ENCODE measurements around the gene TRIM24. TPM values are rescaled to one million over a fixed set of nuclear protein-coding genes. Genes with fewer than 3 reads are reported as not detected.
A peak's percentile ranks its signal among the peaks of the same experiment; 100 is the strongest.

Gene TRIM24
- total RNA-seq, 1 experiment from 2014 or later, result 10.2 TPM

GRCh38 chr7:138442822-138443221, 17.2 kb upstream of the TRIM24 start:
- CTCF ChIA-PET, result interaction anchor here (0.6 to 1.2 kb wide), 2 partner anchors 11 to 310 kb away, joined by 4 read pairs; no protein-coding TSS in a partner anchor
- H3K36me3 Mint-ChIP-seq (ENCODE audit: insufficient read depth, unreplicated experiment), result no peaks in the 10 kb centered on the region
- H3K4me1 Mint-ChIP-seq (ENCODE audit: insufficient read depth, unreplicated experiment), result peaks cover 6% of the 10 kb centered on the region
- H3K27me3 Mint-ChIP-seq (ENCODE audit: insufficient read depth, unreplicated experiment), result no peaks in the 10 kb centered on the region
- H3K27ac Mint-ChIP-seq (ENCODE audit: low read depth, unreplicated experiment), result no peak overlapping the region
- BruUV-seq (replicated peaks), result no TSS peak
- DNase-seq (ENCODE audit: unreplicated experiment), result no peak
- intact Hi-C loops (cut with micrococcal nuclease), result no loop called here
- no peak overlapping the region for H3K4me3 Mint-ChIP-seq (ENCODE audit: unreplicated experiment)
- POLR2A ChIA-PET, result interaction anchor here (0.7 kb wide), 1 partner anchor 13 kb away, joined by 5 read pairs; no protein-coding TSS in a partner anchor
- peaks cover 7% of the 10 kb centered on the region for H3K9me3 Mint-ChIP-seq (ENCODE audit: unreplicated experiment)
- no peak for TF ChIP-seq CTCF (IDR thresholded peaks at IDR 0.05; ENCODE audit: unreplicated experiment)

GRCh38 chr7:138449580-138449979, 10.5 kb upstream of the TRIM24 start:
- H3K27me3 Mint-ChIP-seq (ENCODE audit: insufficient read depth, unreplicated experiment), result no peaks in the 10 kb centered on the region
- H3K4me1 Mint-ChIP-seq (ENCODE audit: insufficient read depth, unreplicated experiment), result no peaks in the 10 kb centered on the region
- peak; percentile 5 for DNase-seq (ENCODE audit: unreplicated experiment)
- no peaks in the 10 kb centered on the region for H3K9me3 Mint-ChIP-seq (ENCODE audit: unreplicated experiment)
- peaks cover 6% of the 10 kb centered on the region for H3K36me3 Mint-ChIP-seq (ENCODE audit: insufficient read depth, unreplicated experiment)
- CTCF ChIA-PET, result interaction anchor here (0.7 kb wide), 1 partner anchor 448 kb away, joined by 4 read pairs; the partner anchor contains the start of gene CREB3L2
- POLR2A ChIA-PET, result interaction anchor here (0.7 kb wide), 1 partner anchor 16 kb away, joined by 4 read pairs; no protein-coding TSS in a partner anchor
- no peak overlapping the region for H3K4me3 Mint-ChIP-seq (ENCODE audit: unreplicated experiment)
- no peak overlapping the region for H3K27ac Mint-ChIP-seq (ENCODE audit: low read depth, unreplicated experiment)
- BruUV-seq (replicated peaks), result no TSS peak
- TF ChIP-seq CTCF (IDR thresholded peaks at IDR 0.05; ENCODE audit: unreplicated experiment), result no peak
- intact Hi-C loops (cut with micrococcal nuclease), result no loop called here

DNA sequence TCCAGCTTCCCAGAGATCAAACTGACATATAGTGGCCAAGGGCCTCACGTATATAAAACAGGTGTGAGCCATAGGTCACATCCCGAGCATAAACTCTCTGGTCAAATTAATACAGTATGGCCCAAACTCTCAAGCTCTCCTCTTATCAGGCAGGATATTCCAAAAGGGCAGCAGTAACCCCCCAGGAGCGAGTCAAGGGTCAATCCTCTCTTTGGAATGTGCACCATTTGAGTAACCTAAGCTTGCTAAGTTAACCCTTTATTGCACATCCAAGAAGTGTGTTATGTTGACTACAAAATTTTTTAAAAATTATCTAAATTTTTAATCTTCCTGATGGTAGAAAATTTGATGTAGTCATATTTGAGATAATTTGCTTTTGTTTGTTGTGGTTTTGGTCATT, 4.5 kb upstream of the TRIM24 start:
- Mint-ChIP-seq H3K9me3 (ENCODE audit: unreplicated experiment) (peaks cover 8% of the 10 kb centered on the region), H3K27ac (ENCODE audit: low read depth, unreplicated experiment) (no peak overlapping the region), H3K4me1 (ENCODE audit: insufficient read depth, unreplicated experiment) (peaks cover 6% of the 10 kb centered on the region), H3K4me3 (ENCODE audit: unreplicated experiment) (no peak overlapping the region), H3K36me3 (ENCODE audit: insufficient read depth, unreplicated experiment) (peaks cover 6% of the 10 kb centered on the region), H3K27me3 (ENCODE audit: insufficient read depth, unreplicated experiment) (no peaks in the 10 kb centered on the region)
- DNase-seq (ENCODE audit: unreplicated experiment), result no peak
- POLR2A ChIA-PET, result interaction anchor here (0.6 kb wide), 1 partner anchor 12 kb away, joined by 5 read pairs; no protein-coding TSS in a partner anchor
- CTCF ChIA-PET, result interaction anchor here (1.1 kb wide), 1 partner anchor 294 kb away, joined by 3 read pairs; no protein-coding TSS in a partner anchor
- intact Hi-C loops (cut with micrococcal nuclease), result no loop called here
- BruUV-seq (replicated peaks), result no TSS peak
- no peak for TF ChIP-seq CTCF (IDR thresholded peaks at IDR 0.05; ENCODE audit: unreplicated experiment)

DNA sequence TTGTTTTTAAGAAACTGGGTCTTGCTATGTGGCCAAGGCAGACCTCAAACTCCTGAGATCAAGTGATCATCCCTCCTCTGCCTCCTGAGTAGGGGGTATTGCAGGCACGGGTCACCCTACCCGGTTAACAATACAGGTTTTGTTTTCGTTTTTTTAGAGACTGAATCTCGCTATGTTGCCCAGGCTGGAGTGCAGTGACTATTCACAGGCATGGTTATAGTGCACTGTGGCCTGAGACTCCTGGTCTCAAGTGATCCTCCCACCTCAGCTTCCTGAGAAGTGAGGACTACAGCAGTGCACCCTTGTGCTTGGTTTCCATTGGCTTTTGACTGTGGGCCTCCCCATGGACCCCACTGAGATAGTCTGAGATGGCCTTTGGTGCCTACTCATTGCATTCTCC, 3.8 kb upstream of the TRIM24 start:
- Mint-ChIP-seq H3K36me3 (ENCODE audit: insufficient read depth, unreplicated experiment) (peaks cover 6% of the 10 kb centered on the region), H3K9me3 (ENCODE audit: unreplicated experiment) (peaks cover 8% of the 10 kb centered on the region), H3K27me3 (ENCODE audit: insufficient read depth, unreplicated experiment) (no peaks in the 10 kb centered on the region), H3K27ac (ENCODE audit: low read depth, unreplicated experiment) (no peak overlapping the region), H3K4me3 (ENCODE audit: unreplicated experiment) (no peak overlapping the region), H3K4me1 (ENCODE audit: insufficient read depth, unreplicated experiment) (peaks cover 6% of the 10 kb centered on the region)
- DNase-seq (ENCODE audit: unreplicated experiment), result no peak
- ChIA-PET POLR2A (no interaction called here), CTCF (interaction anchor here (1.1 kb wide), 1 partner anchor 294 kb away, joined by 3 read pairs; no protein-coding TSS in a partner anchor)
- no peak for TF ChIP-seq CTCF (IDR thresholded peaks at IDR 0.05; ENCODE audit: unreplicated experiment)
- intact Hi-C loops (cut with micrococcal nuclease), result no loop called here
- BruUV-seq (replicated peaks), result no TSS peak
